GF-D8 (cell line): ENCODE results near the gene DDX19B.
"Not testable (repeated sequence)": the region's sequence is repeated elsewhere in the genome, so short reads cannot be mapped to it uniquely, and the experiment has no call there.

Experiments
- DNase-seq: peaks from one replicate; lab custom pipeline; 2025; lab: John Stamatoyannopoulos, UW

Gene DDX19B

DNA sequence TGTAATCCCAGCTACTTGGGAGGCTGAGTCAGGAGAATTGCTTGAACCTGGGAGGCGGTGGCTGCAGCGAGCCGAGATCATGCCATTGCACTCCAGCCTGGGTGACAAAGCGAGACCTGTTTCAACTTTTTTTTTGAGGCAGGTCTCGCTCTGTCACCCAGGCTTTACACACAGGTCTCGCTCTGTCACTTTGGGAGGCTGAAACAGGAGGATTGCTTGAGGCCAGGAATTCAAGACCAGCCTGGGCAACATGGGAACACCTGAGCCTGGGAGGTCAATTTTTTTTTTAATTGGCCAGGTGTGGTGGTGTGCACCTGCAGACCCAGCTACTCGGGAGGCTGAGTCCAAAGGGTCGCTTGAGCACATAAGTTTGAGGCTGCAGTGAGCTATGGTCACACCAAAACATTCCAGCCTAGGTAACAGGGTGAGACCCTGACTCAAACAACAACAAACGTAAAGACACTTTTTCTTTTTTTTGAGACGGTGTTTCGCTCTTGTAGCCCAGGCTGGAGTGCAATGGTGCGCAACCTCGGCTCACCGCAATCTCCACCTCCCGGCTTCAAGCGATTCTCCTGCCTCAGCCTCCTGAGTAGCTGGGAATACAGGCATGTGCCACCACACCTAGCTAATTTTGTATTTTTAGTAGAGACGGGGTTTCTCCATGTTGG, 11.5 kb upstream of the DDX19B start:
- DNase-seq: not testable (repeated sequence)

DNA sequence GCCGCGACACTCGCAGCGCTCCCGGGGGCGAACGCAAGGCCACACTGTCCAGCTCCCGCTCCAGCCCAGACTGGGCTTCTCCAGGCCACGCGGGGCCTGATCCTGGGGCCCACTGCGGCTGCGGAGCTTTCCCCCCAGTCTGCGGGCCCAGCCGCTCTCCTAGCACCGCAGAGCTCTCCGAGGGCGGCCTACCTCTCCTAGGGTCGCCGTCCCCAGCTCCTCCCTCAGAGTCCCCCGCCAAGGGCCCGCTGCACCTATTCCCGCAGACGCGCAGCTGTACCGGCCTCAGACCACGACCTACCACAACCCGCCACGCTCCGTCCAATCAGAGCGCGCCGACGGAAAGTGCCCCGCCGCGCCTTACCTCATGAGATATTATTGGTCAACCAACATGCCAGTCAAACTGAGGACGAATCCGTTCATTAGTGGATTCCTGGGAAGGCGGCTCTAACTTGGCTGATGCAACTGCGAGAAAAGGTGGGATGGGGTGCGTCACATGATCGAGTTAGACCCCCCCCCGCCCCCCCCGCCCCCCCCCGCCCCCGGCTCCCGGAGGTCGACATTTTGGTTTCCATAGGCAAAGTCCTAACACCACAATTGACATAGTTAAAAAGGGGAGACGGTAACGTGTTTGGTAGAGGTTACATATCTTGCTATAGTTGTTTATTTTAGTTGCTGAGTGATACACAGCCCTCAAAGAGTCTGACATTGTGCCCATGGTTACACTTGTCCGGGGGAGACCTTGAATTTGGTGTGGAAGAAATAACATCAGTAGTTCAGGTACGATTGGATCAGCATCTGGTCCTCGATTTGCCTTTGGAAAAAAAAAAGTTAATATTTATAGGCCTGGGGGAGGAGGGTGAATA, 9.5 kb upstream of the DDX19B start, which contains the start of gene AARS1:
AARS1 (minus strand) TSS at position 278 of the 866 bp plus-strand sequence. CDS start 6,743 bp downstream, outside the sequence.
- peak; percentile 96 for DNase-seq

GRCh38 chr16:70290949-70291519, 8.0 kb upstream of the DDX19B start:
- DNase-seq: no peak

DNA sequence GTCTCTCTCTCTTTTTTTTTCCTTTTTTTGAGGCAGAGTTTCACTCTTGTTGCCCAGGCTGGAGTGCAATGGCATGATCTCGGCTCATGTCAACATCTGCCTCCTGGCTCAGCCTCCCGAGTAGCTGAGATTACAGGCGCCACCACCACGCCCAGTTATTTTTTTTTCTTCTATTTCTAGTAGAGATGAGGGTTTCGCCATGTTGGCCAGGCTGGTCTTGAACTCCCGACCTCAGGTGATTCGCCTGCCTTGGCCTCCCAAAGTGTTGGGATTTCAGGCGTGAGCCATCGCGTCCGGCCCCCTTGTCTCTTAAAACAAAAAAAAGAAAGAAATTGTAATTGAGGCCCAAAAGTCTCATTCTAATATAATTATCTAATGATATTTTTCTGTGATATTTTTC, 6.8 kb upstream of the DDX19B start:
- DNase-seq: not testable (repeated sequence)

- DNase-seq: no peak
These were observed 4.5 kb upstream of the DDX19B start for GRCh38 chr16:70294385-70295025.

DNA sequence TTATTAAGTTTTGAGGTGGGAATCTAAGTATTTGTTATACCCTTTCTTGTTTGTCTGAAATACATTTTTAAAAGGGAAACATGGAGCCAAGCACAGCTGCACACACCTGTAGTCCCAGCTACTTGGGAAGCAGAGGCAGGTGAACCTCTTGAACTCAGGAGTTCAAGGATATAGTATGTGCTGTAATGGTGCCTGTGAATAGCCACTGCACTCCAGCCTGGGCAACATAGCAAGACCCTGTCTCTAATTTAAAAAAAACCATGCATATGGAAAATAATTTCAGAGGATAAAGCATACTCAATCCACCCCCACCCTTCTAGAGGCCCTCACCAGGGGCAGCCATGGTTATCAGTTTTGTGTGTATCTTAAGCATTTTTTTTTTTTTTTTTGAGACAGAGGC, 3.4 kb upstream of the DDX19B start:
- no peak for DNase-seq

- DNase-seq: no peak
These were observed 2.1 kb downstream of the DDX19B start for GRCh38 chr16:70301121-70301520.

DNA sequence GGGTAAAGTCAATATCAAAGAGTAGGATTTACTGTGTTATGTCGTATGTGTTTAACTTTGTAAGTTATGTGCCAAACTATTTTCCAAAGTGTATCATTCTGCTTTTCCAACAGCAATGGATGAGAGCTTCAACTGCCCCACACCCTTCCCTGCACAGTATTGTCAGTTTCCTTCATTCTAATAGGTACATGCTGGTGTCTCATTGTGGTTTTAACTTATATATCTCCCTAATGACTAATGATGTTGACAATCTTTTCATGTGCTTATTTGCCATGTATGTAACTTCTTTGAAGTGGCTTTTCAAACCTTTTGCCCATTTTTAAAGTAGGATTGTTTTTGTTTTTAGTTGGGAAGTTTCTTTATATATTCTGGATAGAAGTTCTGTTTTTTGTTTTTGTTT, 3.8 kb downstream of the DDX19B start:
- DNase-seq: no peak

DNA sequence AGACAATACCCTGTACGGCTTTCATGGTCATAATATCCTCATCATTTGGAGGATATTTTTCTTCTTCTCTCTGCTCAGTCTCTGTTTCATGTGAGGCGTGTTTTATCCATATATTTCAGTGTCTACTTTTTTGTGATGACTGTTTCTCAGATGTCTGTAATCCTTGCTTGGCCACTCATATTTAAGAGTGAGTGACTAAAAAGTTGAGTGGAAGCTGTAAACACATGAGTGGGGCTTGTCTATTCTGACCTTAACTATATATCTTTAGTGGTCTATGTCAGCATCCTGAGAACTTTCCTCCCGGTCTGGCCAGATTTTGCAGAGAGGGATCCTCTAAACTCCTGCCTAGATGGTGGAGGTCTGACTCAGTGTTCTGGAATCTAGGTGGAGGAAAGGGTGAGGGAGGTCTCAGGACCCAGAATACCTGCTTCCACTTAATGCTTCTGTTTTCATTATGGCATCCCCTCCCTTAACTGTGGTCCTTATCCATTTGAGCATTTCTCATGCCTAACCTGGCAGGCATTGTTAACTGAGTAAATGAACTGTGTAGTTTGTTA, 6.0 kb downstream of the DDX19B start:
- DNase-seq: no peak

- no peak for DNase-seq
These were observed 7.9 kb downstream of the DDX19B start for GRCh38 chr16:70306880-70307279.

GRCh38 chr16:70307726-70308125, 8.7 kb downstream of the DDX19B start:
- not testable (repeated sequence) for DNase-seq

DNA sequence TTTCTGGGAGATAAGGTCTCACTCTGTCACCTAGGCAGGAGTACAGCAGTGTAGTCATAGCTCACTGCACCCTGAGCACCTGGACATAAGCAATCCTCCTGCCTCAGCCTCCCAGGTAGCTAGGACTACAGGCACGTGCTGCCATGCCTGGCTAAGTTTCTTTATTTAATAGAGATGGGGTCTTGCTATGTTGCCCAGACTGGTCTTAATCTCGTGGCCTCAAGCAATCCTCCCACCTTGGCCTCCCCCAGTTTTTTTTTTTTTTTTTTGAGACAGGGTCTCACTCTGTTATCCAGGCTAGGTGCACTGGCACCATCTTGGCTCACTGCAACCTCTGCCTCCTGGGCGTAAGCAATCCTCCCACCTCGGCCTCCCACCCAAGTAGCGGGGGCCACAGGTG, 21.1 kb downstream of the DDX19B start:
- DNase-seq: no peak

DNA sequence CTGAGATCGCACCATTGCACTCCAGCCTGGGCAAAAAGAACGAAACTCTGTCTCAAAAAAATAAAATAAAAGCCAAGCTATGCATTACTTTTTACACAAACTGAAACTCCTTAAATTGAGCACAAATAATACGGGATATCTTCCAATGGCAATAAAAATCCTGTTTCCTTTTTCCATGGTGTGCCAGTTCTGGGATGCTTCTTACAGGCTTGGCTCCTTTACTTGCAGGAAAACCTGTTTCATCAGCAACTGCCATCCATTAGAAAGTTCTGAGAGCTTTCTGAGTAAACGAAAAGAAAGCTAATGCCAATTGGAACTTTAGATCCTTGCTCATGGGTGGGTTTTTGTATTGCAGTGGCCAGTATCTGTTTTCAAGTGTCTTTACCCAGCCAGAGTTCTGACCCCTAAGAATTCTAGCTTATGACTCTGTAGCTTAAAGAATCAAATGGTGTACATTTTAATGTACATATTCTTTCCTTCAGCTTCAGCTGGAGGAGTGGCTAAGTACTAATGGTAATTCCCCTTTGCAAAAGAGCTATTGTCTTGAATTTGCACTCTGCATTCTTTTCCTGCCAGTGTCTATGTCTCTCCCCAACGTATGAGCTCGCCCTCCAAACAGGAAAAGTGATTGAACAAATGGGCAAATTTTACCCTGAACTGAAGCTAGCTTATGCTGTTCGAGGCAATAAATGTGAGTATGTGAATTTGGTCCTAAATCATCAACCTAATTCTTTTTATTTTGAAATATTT, 26.2 kb downstream of the DDX19B start:
- no peak for DNase-seq

GRCh38 chr16:70331091-70331490, 32.1 kb downstream of the DDX19B start:
- no peak for DNase-seq

GRCh38 chr16:70331588-70332358, 32.8 kb downstream of the DDX19B start:
- DNase-seq: no peak

DNA sequence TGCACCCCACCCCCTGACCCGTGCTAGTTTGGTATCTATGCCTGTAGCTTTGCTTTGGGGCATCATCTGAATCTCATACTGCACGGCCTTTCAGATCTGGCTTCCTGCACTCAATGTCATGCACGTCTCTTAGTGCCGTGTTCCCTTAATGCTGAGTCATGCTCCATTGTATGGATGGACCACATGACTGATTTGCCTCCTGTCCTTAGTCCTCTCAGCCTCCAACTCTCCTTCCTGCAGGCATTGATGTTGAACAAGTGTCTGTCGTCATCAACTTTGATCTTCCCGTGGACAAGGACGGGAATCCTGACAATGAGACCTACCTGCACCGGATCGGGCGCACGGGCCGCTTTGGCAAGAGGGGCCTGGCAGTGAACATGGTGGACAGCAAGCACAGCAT, 33.7 kb downstream of the DDX19B start:
- not testable (repeated sequence) for DNase-seq

DNA sequence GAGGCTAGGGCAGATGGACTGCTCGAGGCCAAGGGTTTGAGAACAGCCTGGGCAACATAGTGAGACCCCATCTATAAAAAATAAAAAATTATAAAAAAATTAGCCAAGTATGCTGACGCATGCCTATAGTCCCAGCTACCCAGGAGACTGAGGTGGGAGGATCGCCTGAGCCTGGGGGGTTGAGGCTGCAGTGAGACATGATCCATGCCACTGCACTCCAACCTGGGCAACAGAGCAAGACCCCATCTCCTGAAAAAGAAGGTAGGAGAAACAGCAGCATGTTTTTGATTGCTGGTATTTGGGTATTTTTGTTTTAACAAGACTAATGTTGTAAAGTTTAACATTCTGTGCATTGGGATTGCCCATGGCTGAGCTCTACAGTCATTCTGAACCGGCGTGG, 38.8 kb downstream of the DDX19B start:
- no peak for DNase-seq

GRCh38 chr16:70341600-70341999, 42.6 kb downstream of the DDX19B start:
- DNase-seq: no peak

DNA sequence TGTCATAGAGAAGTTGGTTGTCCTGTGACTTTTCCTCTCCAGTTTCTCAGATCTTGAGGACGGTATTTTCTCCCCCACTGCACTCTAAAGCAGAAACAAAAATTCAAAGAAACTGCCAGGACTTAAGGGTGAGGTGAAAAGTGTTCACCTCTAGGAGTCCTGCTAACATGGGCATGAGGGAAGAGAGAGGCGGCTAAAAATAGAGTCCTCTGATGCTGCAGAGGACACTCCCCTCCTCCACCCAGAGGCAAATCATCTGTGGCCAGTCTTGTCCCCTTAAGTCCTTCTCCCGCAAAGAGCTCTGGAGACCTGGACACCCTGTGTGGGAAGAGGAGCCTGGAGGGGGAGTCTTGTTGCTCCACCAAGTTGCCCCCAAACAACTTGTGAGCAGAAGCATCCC, 43.0 kb downstream of the DDX19B start:
- no peak for DNase-seq

GRCh38 chr16:70345840-70346239, 46.9 kb downstream of the DDX19B start:
- no peak for DNase-seq

DNA sequence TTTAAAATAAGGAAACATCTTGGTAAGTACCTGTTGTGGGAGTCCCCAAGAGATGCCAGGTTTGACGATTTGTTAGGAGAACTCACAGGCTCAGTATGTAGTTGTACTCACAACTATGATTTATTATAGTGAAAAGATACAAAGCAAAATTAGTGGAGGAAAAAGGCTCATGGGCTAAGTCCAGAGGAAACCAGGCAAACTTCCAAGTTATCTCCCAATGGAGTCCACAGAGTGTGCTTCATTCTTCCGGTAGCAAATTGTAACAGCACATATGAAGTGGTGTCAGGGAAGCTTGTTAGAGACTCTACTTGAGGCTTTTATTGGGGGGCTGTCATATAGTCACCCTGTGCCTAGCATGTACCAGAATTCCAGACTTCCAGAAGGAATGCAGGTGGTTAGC, 50.0 kb downstream of the DDX19B start:
- no peak for DNase-seq
